ENCODE data around the gene TRANK1. TPM values are rescaled to one million over a fixed set of nuclear protein-coding genes. Genes with fewer than 3 reads are reported as not detected.

The TRANK1 gene
- total RNA-seq, 1 donor from 2014 or later = 6.6 TPM

- intact Hi-C loops (cut with micrococcal nuclease) = no loop called here
- H3K4me1 ChIP-seq = peaks cover 9% of the 10 kb centered on the region
- DNase-seq = no peak
Observed at GRCh38 chr3:36812240-36812639, 132.6 kb downstream of the TRANK1 start.

GRCh38 chr3:36811768-36812167, 133.1 kb downstream of the TRANK1 start:
- peaks cover 9% of the 10 kb centered on the region for H3K4me1 ChIP-seq
- H3K27me3 ChIP-seq (ENCODE audit: low read depth) = no peaks in the 10 kb centered on the region
- intact Hi-C loops (cut with micrococcal nuclease) = no loop called here
- DNase-seq = no peak
- no peak overlapping the region for H3K4me3 ChIP-seq
- H3K9me3 ChIP-seq (replicated peaks) = peaks cover 3% of the 10 kb centered on the region
- no peaks in the 10 kb centered on the region for H3K36me3 ChIP-seq
- TF ChIP-seq CTCF (IDR thresholded peaks at IDR 0.05; ENCODE audit: borderline replicate concordance) = no peak
- H3K27ac ChIP-seq (replicated peaks) = no peak overlapping the region

More at GRCh38 chr3:36812240-36812639, 132.6 kb downstream of the TRANK1 start:
- Histone ChIP-seq H3K9me3 (replicated peaks) (no peaks in the 10 kb centered on the region), H3K27me3 (ENCODE audit: low read depth) (no peaks in the 10 kb centered on the region), H3K4me3 (no peak overlapping the region), H3K27ac (replicated peaks) (no peak overlapping the region), H3K36me3 (no peaks in the 10 kb centered on the region)
- no peak for TF ChIP-seq CTCF (IDR thresholded peaks at IDR 0.05; ENCODE audit: borderline replicate concordance)

GRCh38 chr3:36804295-36805055, 140.4 kb downstream of the TRANK1 start:
- no peak overlapping the region for H3K27ac ChIP-seq (replicated peaks)
- no peaks in the 10 kb centered on the region for H3K36me3 ChIP-seq
- intact Hi-C loops (cut with micrococcal nuclease) = no loop called here
- no peak overlapping the region for H3K4me3 ChIP-seq
- no peak for TF ChIP-seq CTCF (IDR thresholded peaks at IDR 0.05; ENCODE audit: borderline replicate concordance)
- H3K9me3 ChIP-seq (replicated peaks) = peaks cover 25% of the 10 kb centered on the region
- H3K4me1 ChIP-seq = no peaks in the 10 kb centered on the region
- no peaks in the 10 kb centered on the region for H3K27me3 ChIP-seq (ENCODE audit: low read depth)
- DNase-seq = no peak

- no peak for DNase-seq
- Histone ChIP-seq H3K27ac (replicated peaks) (no peak overlapping the region), H3K4me3 (no peak overlapping the region), H3K27me3 (ENCODE audit: low read depth) (no peaks in the 10 kb centered on the region), H3K9me3 (replicated peaks) (peaks cover 30% of the 10 kb centered on the region), H3K4me1 (no peaks in the 10 kb centered on the region), H3K36me3 (no peaks in the 10 kb centered on the region)
- intact Hi-C loops (cut with micrococcal nuclease) = no loop called here
- no peak for TF ChIP-seq CTCF (IDR thresholded peaks at IDR 0.05; ENCODE audit: borderline replicate concordance)
Observed at GRCh38 chr3:36803091-36803791, 141.6 kb downstream of the TRANK1 start.

GRCh38 chr3:36800533-36801116, 144.2 kb downstream of the TRANK1 start:
- no peak overlapping the region for H3K27ac ChIP-seq (replicated peaks)
- TF ChIP-seq CTCF (IDR thresholded peaks at IDR 0.05; ENCODE audit: borderline replicate concordance) = no peak
- no peak for DNase-seq
- peaks cover 16% of the 10 kb centered on the region for H3K9me3 ChIP-seq (replicated peaks)
- no peak overlapping the region for H3K4me3 ChIP-seq
- H3K27me3 ChIP-seq (ENCODE audit: low read depth) = no peaks in the 10 kb centered on the region
- intact Hi-C loops (cut with micrococcal nuclease) = no loop called here
- no peaks in the 10 kb centered on the region for H3K36me3 ChIP-seq
- H3K4me1 ChIP-seq = no peaks in the 10 kb centered on the region
